ENCODE results near the gene S1PR4. TPM values are rescaled to one million over a fixed set of nuclear protein-coding genes. Genes with fewer than 3 reads are reported as not detected.

S1PR4 gene
- total and polyA plus RNA-seq, 2 of the 8 experiments (the other 6 are each of a cell fraction or from before 2014, with no cell fraction given), result not detected

DNA sequence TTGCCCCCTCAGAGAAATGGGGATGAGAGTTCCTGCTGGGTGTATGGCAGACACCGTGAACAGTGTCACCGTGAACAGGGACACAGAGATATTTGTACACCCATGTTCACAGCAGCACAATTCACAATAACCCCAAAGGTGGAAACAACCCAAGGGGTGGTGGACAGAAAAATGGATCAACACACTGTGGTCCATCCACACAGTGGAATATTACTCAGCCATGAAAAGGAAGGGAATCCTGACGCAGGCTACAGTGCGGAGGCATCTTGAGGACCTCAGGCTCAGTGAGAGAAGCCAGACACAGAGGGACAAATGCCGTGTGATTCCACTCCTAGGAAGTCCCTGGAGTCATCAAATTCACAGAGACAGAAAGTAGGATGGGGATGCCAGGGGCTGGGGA, 38.3 kb downstream of the S1PR4 start:
- H4K8ac ChIP-seq (ENCODE audit: extremely low read depth, insufficient read depth, low read length), result no peak overlapping the region
- no peak overlapping the region for H3K14ac ChIP-seq (ENCODE audit: insufficient read length)
- peaks cover 1 to 2% of the 10 kb centered on the region in 2 experiments for H4K20me1 ChIP-seq (replicated peaks in 1 of 2; ENCODE audit: control insufficient read depth in 1 of 2, insufficient read depth in 2 of 2, low read length in 2 of 2)
- H3K79me2 ChIP-seq (ENCODE audit: control insufficient read depth in 1 of 2, insufficient read depth in 2 of 2, low read length in 2 of 2), result no peaks in the 10 kb centered on the region
- no peak for FAIRE-seq
- H2BK12ac ChIP-seq (ENCODE audit: low read depth, low read length), result no peak overlapping the region
- no peaks in the 10 kb centered on the region for H3K4me1 ChIP-seq (replicated peaks in 1 of 4; ENCODE audit: control insufficient read depth in 3 of 4, insufficient read depth in 4 of 4, low read length in 3 of 4)
- no peaks in the 10 kb centered on the region for H3K23me2 ChIP-seq (ENCODE audit: low read depth, low read length)
- WGBS, 2 experiments (ENCODE audit: extremely low coverage in 1 of 2, insufficient coverage in 1 of 2, insufficient read length in 1 of 2, insufficient replicate concordance in 2 of 2, low coverage in 1 of 2, low lambda C conversion rate in 2 of 2, missing lambda C conversion rate in 1 of 2), result 80% methylated on average over 5 of the region's 5 CpGs; no CpG with 5 or more reads in 1 of the 2 experiments
- no peaks in the 10 kb centered on the region for H3K9me3 ChIP-seq (ENCODE audit: insufficient read depth in 2 of 2, low read depth in 1 of 2, low read length in 1 of 2)
- H3K23ac ChIP-seq (ENCODE audit: insufficient read length), result no peak overlapping the region
- no peaks in the 10 kb centered on the region for H3K36me3 ChIP-seq (ENCODE audit: control insufficient read depth in 2 of 4, insufficient read depth in 4 of 4, low read length in 3 of 4)
- no peak overlapping the region for H2AFZ ChIP-seq (ENCODE audit: low read length)
- H2BK5ac ChIP-seq (ENCODE audit: low read depth, low read length), result no peak overlapping the region
- CTCF ChIA-PET (ENCODE audit: partially characterized antibody), result no interaction called here
- H3K4ac ChIP-seq (replicated peaks; ENCODE audit: insufficient read length, low read depth, low read length), result no peak overlapping the region
- H3K4me2 ChIP-seq (ENCODE audit: insufficient read depth in 1 of 2, low read depth in 2 of 2, low read length in 2 of 2), result no peak overlapping the region
- H2AK5ac ChIP-seq (ENCODE audit: low read depth, low read length), result no peak overlapping the region
- no peak overlapping the region for H3K56ac ChIP-seq (replicated peaks; ENCODE audit: insufficient read length, low read depth, low read length)
- H3K27me3 ChIP-seq (replicated peaks in 1 of 4; ENCODE audit: control insufficient read depth in 3 of 4, extremely low read depth in 1 of 4, insufficient read depth in 3 of 4, low read length in 3 of 4), result 0 out of 7 replicates have a peak, but pooled peaks cover 0 to 3% (median 0%) of the 10 kb centered on the region in 4 experiments
- no peak for DNase-seq (ENCODE audit: low read depth in 1 of 2, low spot score in 2 of 2)
- H3K27ac ChIP-seq (ENCODE audit: low read depth, low read length), result no peak overlapping the region
- H4K5ac ChIP-seq (ENCODE audit: insufficient read length, low read depth, low read length), result no peak overlapping the region
- no peaks in the 10 kb centered on the region for H3K79me1 ChIP-seq (ENCODE audit: low read depth, low read length)
- POLR2A ChIA-PET (ENCODE audit: partially characterized antibody), result no interaction called here
- TF ChIP-seq RBBP5 (IDR thresholded peaks at IDR 0.05; ENCODE audit: borderline replicate concordance, low read depth, low read length) (no peak), KDM1A (IDR thresholded peaks at IDR 0.05; ENCODE audit: borderline replicate concordance, low read length) (peak; percentile 36; the same call in 1 of the 2 replicates)
- no peak overlapping the region for H2BK20ac ChIP-seq (ENCODE audit: low read length)
- H2BK120ac ChIP-seq (replicated peaks; ENCODE audit: low read depth, low read length), result no peak overlapping the region
- H4K91ac ChIP-seq (replicated peaks; ENCODE audit: insufficient read length, low read length), result no peak overlapping the region
- H3K4me3 ChIP-seq (ENCODE audit: extremely low read depth in 1 of 4, insufficient read depth in 2 of 4, low read depth in 3 of 4, low read length in 4 of 4), result no peak overlapping the region
- H3K9ac ChIP-seq (replicated peaks in 1 of 4; ENCODE audit: extremely low read depth in 1 of 4, low read depth in 3 of 4, low read length in 3 of 4), result no peak overlapping the region
- no peak overlapping the region for H3K18ac ChIP-seq (ENCODE audit: extremely low read depth, low read length)
- no peak overlapping the region for H2BK15ac ChIP-seq (ENCODE audit: low read length)
